Measurements from ENCODE around the gene BRD4.

- TF ChIP-seq CTCF (IDR thresholded peaks at IDR 0.05) (no peak), POLR2A (IDR thresholded peaks at IDR 0.05) (no peak)
These were observed 62.5 kb downstream of the BRD4 start for GRCh38 chr19:15269806-15270205.

Measured in vagina (tissue), 2 donors.